ENCODE results near the gene SPAG16. TPM values are rescaled to one million over a fixed set of nuclear protein-coding genes. Genes with fewer than 3 reads are reported as not detected.
A peak's percentile ranks its signal among the peaks of the same experiment; 100 is the strongest.

Gene SPAG16
- total and polyA plus RNA-seq, 2 donors (not counting 1 experiment from before 2014, with no cell fraction given) = 24.1 to 36.8 TPM

- Histone ChIP-seq H3K79me2 (ENCODE audit: control insufficient read depth, insufficient read depth, low read length) (no peaks in the 10 kb centered on the region), H3K9ac (ENCODE audit: insufficient read depth, low read length) (no peak overlapping the region), H3K4me1 (ENCODE audit: control insufficient read depth, extremely low read depth, insufficient read depth, low read length) (no peaks in the 10 kb centered on the region), H3K27me3 (ENCODE audit: control insufficient read depth, insufficient read depth, low read length) (no peaks in the 10 kb centered on the region), H3K9me3 (ENCODE audit: control insufficient read depth, insufficient read depth, low read depth, low read length) (no peaks in the 10 kb centered on the region), H3K4me2 (ENCODE audit: extremely low read depth, insufficient read depth, low read length) (no peak overlapping the region), H3K36me3 (ENCODE audit: control insufficient read depth, insufficient read depth, low read length) (no peaks in the 10 kb centered on the region), H3K4me3 (replicated peaks in 1 of 4; ENCODE audit: control extremely low read depth in 1 of 4, insufficient read depth in 1 of 4, low read depth in 3 of 4, low read length in 4 of 4) (no peak overlapping the region), H3K27ac (ENCODE audit: insufficient read depth, low read length) (no peak overlapping the region), H2AFZ (ENCODE audit: low read length) (no peak overlapping the region), H4K20me1 (ENCODE audit: control insufficient read depth, extremely low read depth, insufficient read depth, low read length) (no peaks in the 10 kb centered on the region)
- DNase-seq (ENCODE audit: low read depth in 2 of 2) = no peak
- TF ChIP-seq EZH2 (IDR thresholded peaks at IDR 0.05; ENCODE audit: low read length, missing control alignments) = no peak
- TF ChIP-seq CTCF (conservative IDR thresholded peaks at IDR 0.05 in 1 of 2, IDR thresholded peaks at IDR 0.05 in 1 of 2; ENCODE audit: low read depth in 1 of 2, low read length in 2 of 2) = no peak
Measured at GRCh38 chr2:213249502-213249901, 34.8 kb upstream of the SPAG16 start.

- Histone ChIP-seq H3K27me3 (ENCODE audit: control insufficient read depth, insufficient read depth, low read length) (no peaks in the 10 kb centered on the region), H2AFZ (ENCODE audit: low read length) (peak overlapping the region; percentile 33), H3K4me3 (replicated peaks in 1 of 4; ENCODE audit: control extremely low read depth in 1 of 4, insufficient read depth in 1 of 4, low read depth in 3 of 4, low read length in 4 of 4) (no peak overlapping the region), H4K20me1 (ENCODE audit: control insufficient read depth, extremely low read depth, insufficient read depth, low read length) (no peaks in the 10 kb centered on the region), H3K27ac (ENCODE audit: insufficient read depth, low read length) (no peak overlapping the region), H3K9ac (ENCODE audit: insufficient read depth, low read length) (no peak overlapping the region), H3K9me3 (ENCODE audit: control insufficient read depth, insufficient read depth, low read depth, low read length) (no peaks in the 10 kb centered on the region), H3K4me2 (ENCODE audit: extremely low read depth, insufficient read depth, low read length) (no peak overlapping the region), H3K36me3 (ENCODE audit: control insufficient read depth, insufficient read depth, low read length) (no peaks in the 10 kb centered on the region), H3K79me2 (ENCODE audit: control insufficient read depth, insufficient read depth, low read length) (no peaks in the 10 kb centered on the region), H3K4me1 (ENCODE audit: control insufficient read depth, extremely low read depth, insufficient read depth, low read length) (no peaks in the 10 kb centered on the region)
- peak; percentile 40 for TF ChIP-seq CTCF (conservative IDR thresholded peaks at IDR 0.05 in 1 of 2, IDR thresholded peaks at IDR 0.05 in 1 of 2; ENCODE audit: low read depth in 1 of 2, low read length in 2 of 2)
- TF ChIP-seq EZH2 (IDR thresholded peaks at IDR 0.05; ENCODE audit: low read length, missing control alignments) = no peak
- peak; percentile 67 to 89 for DNase-seq (ENCODE audit: low read depth in 2 of 2)
Measured at GRCh38 chr2:213251618-213252017, 32.6 kb upstream of the SPAG16 start.

- H3K4me2 ChIP-seq (ENCODE audit: extremely low read depth, insufficient read depth, low read length) = no peak overlapping the region
- no peak overlapping the region for H3K27ac ChIP-seq (ENCODE audit: insufficient read depth, low read length)
- H3K79me2 ChIP-seq (ENCODE audit: control insufficient read depth, insufficient read depth, low read length) = no peaks in the 10 kb centered on the region
- no peak overlapping the region for H3K9ac ChIP-seq (ENCODE audit: insufficient read depth, low read length)
- no peaks in the 10 kb centered on the region for H3K27me3 ChIP-seq (ENCODE audit: control insufficient read depth, insufficient read depth, low read length)
- DNase-seq (ENCODE audit: low read depth in 2 of 2) = no peak
- no peaks in the 10 kb centered on the region for H4K20me1 ChIP-seq (ENCODE audit: control insufficient read depth, extremely low read depth, insufficient read depth, low read length)
- H3K36me3 ChIP-seq (ENCODE audit: control insufficient read depth, insufficient read depth, low read length) = no peaks in the 10 kb centered on the region
- no peaks in the 10 kb centered on the region for H3K9me3 ChIP-seq (ENCODE audit: control insufficient read depth, insufficient read depth, low read depth, low read length)
- TF ChIP-seq EZH2 (IDR thresholded peaks at IDR 0.05; ENCODE audit: low read length, missing control alignments) (no peak), CTCF (conservative IDR thresholded peaks at IDR 0.05 in 1 of 2, IDR thresholded peaks at IDR 0.05 in 1 of 2; ENCODE audit: low read depth in 1 of 2, low read length in 2 of 2) (no peak)
- no peak overlapping the region for H3K4me3 ChIP-seq (replicated peaks in 1 of 4; ENCODE audit: control extremely low read depth in 1 of 4, insufficient read depth in 1 of 4, low read depth in 3 of 4, low read length in 4 of 4)
- no peaks in the 10 kb centered on the region for H3K4me1 ChIP-seq (ENCODE audit: control insufficient read depth, extremely low read depth, insufficient read depth, low read length)
- H2AFZ ChIP-seq (ENCODE audit: low read length) = peak overlapping the region; percentile 33
Measured at GRCh38 chr2:213252206-213252605, 32.1 kb upstream of the SPAG16 start.

Measured in fibroblast of lung (primary cell).